Measurements from ENCODE around the gene ZCCHC9. TPM values are rescaled to one million over a fixed set of nuclear protein-coding genes. Genes with fewer than 3 reads are reported as not detected.

Gene ZCCHC9
- total RNA-seq, 1 experiment from 2014 or later, result 32.2 TPM

DNA sequence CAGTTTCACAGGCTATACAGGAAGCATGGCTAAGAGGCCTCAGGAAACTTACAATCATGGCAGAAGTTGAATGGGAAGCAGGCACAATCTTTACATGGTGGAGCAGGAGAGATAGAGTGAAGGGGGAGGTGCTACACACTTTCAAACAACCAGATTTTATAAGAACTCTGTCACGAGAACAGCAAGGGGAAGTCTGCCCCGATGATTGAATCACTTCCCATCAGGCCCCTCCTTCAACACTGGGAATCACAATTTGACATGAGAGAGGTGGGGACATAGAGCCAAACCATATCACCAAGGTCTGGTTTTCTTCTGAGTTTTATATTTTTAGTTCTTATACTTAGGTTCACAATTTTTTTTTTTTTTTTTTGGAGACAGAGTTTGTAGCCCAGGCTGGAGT is 16.1 kb downstream of the ZCCHC9 start:
- H3K36me3 Mint-ChIP-seq (ENCODE audit: insufficient read depth in 1 of 3, low read depth in 3 of 3), result peaks cover 0 to 13% (median 3%) of the 10 kb centered on the region in 3 experiments; a peak in 5 of 7 replicates
- Histone ChIP-seq H2AFZ (ENCODE audit: low read length) (no peak overlapping the region), H2AK5ac (ENCODE audit: insufficient read length, low read length) (no peak overlapping the region), H3K4ac (ENCODE audit: low read depth, low read length) (no peak overlapping the region), H2BK20ac (ENCODE audit: low read depth, low read length, poor library complexity, severe bottlenecking) (no peak overlapping the region), H3K9me3 (ENCODE audit: control insufficient read depth, low read depth, low read length) (no peaks in the 10 kb centered on the region), H3K56ac (ENCODE audit: insufficient read length, low read depth, low read length) (no peak overlapping the region), H3K4me1 (ENCODE audit: insufficient read depth, low read length) (no peaks in the 10 kb centered on the region; the same call in 1 of the 2 replicates), H3K79me1 (ENCODE audit: insufficient read depth, low read depth, low read length, poor library complexity, severe bottlenecking) (no peaks in the 10 kb centered on the region), H4K8ac (replicated peaks; ENCODE audit: insufficient read length, low read depth, low read length) (no peak overlapping the region), H2BK15ac (ENCODE audit: low read depth, low read length) (no peak overlapping the region), H3K79me2 (ENCODE audit: insufficient read depth, low read length) (no peaks in the 10 kb centered on the region), H3K9ac (ENCODE audit: extremely low read depth, insufficient read length, low read length) (no peak overlapping the region), H3K18ac (ENCODE audit: insufficient read length, low read depth, low read length) (no peak overlapping the region), H3K23ac (ENCODE audit: insufficient read length, low read depth, low read length) (no peak overlapping the region), H4K5ac (ENCODE audit: insufficient read length, low read depth, low read length) (no peak overlapping the region), H4K91ac (ENCODE audit: insufficient read length, low read depth, low read length) (no peak overlapping the region), H2BK120ac (ENCODE audit: low read depth, low read length, poor library complexity, severe bottlenecking) (no peak overlapping the region), H3K23me2 (ENCODE audit: insufficient read length, low read depth, low read length, poor library complexity, severe bottlenecking) (no peaks in the 10 kb centered on the region), H3K4me2 (ENCODE audit: insufficient read depth, insufficient read length, low read length) (no peak overlapping the region), H2BK5ac (ENCODE audit: insufficient read length, low read length) (no peak overlapping the region), H3K27ac (ENCODE audit: insufficient read length, low read depth, low read length) (no peak overlapping the region), H3K14ac (ENCODE audit: insufficient read depth, low read length) (no peak overlapping the region), H3K27me3 (ENCODE audit: insufficient read depth, low read length) (no peaks in the 10 kb centered on the region), H2BK12ac (ENCODE audit: insufficient read length, low read depth, low read length) (no peak overlapping the region), H3T11ph (ENCODE audit: low read length) (no peak overlapping the region), H4K20me1 (ENCODE audit: control insufficient read depth, insufficient read depth, insufficient read length) (no peaks in the 10 kb centered on the region)
- no peaks in the 10 kb centered on the region for H3K9me3 Mint-ChIP-seq
- no peak overlapping the region for H3K4me3 Mint-ChIP-seq
- TF ChIP-seq, protein P1, sequence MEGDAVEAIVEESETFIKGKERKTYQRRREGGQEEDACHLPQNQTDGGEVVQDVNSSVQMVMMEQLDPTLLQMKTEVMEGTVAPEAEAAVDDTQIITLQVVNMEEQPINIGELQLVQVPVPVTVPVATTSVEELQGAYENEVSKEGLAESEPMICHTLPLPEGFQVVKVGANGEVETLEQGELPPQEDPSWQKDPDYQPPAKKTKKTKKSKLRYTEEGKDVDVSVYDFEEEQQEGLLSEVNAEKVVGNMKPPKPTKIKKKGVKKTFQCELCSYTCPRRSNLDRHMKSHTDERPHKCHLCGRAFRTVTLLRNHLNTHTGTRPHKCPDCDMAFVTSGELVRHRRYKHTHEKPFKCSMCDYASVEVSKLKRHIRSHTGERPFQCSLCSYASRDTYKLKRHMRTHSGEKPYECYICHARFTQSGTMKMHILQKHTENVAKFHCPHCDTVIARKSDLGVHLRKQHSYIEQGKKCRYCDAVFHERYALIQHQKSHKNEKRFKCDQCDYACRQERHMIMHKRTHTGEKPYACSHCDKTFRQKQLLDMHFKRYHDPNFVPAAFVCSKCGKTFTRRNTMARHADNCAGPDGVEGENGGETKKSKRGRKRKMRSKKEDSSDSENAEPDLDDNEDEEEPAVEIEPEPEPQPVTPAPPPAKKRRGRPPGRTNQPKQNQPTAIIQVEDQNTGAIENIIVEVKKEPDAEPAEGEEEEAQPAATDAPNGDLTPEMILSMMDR (conservative IDR thresholded peaks at IDR 0.05), result no peak
- H3K4me1 Mint-ChIP-seq, result peaks cover 8 to 20% of the 10 kb centered on the region in 2 experiments; a peak in 3 of 4 replicates
- DNase-seq, result no peak
- H3K27ac Mint-ChIP-seq, result no peak overlapping the region
- no peaks in the 10 kb centered on the region for H3K27me3 Mint-ChIP-seq (ENCODE audit: low read depth)
- WGBS (ENCODE audit: extremely low coverage, insufficient read length, low lambda C conversion rate), result no CpG with 5 or more reads among the region's 2 CpGs

Data from H9 (cell line).